Ovary (tissue), 3 donors: ENCODE measurements around the gene ANKRD35.

ENCODE experiments used
- EP300 ChIP-seq: sonication (generic); formaldehyde crosslinking; IDR thresholded peaks from one replicate; pipeline ENCODE4 v1.6.1; 2017; ENCODE audit warnings: antibody characterized with exemption
- POLR2A ChIP-seq: fragments of 450-650 bp; IDR thresholded peaks from one replicate; pipeline ENCODE4 v1.6.1; 2017; ENCODE audit warnings: antibody characterized with exemption, mild to moderate bottlenecking, moderate library complexity
- TF ChIP-seq, protein P1 (sequence below), 3 donors: fragments of 450-650 bp in 2 of 3; fragments of 200-600 bp in 1 of 3; IDR thresholded peaks; one replicate each; pipeline versions ENCODE4 v1.5.1 to v1.8.0; 2016 to 2022; ENCODE audit warnings: antibody characterized with exemption in 3 of 3, mild to moderate bottlenecking in 1 of 3
- donor health status: DM: no; HTN: no; CAD: no.

DNA sequence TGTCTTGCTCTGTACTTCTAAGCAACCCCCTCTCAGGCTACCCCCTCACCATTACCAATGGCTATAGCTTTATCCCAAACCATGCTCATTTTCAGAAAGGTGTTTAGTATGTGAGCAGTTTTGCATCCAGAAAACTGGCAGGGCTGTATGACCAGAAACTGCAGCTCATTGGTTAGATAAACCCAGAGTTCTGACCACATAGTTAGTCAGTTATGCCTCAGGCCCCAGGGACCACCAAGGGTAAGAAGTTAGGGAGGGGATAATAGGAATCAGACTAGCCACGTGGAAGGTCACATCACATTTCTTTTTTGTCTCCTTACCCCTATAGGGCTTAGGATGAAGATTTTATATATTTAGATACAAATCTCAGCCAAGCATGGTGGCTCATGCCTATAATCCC lies 23.0 kb upstream of the ANKRD35 start:
- TF ChIP-seq, protein P1, sequence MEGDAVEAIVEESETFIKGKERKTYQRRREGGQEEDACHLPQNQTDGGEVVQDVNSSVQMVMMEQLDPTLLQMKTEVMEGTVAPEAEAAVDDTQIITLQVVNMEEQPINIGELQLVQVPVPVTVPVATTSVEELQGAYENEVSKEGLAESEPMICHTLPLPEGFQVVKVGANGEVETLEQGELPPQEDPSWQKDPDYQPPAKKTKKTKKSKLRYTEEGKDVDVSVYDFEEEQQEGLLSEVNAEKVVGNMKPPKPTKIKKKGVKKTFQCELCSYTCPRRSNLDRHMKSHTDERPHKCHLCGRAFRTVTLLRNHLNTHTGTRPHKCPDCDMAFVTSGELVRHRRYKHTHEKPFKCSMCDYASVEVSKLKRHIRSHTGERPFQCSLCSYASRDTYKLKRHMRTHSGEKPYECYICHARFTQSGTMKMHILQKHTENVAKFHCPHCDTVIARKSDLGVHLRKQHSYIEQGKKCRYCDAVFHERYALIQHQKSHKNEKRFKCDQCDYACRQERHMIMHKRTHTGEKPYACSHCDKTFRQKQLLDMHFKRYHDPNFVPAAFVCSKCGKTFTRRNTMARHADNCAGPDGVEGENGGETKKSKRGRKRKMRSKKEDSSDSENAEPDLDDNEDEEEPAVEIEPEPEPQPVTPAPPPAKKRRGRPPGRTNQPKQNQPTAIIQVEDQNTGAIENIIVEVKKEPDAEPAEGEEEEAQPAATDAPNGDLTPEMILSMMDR (IDR thresholded peaks at IDR 0.05), result no peak
- TF ChIP-seq POLR2A, result no peak
- no peak for TF ChIP-seq EP300
